H1 (cell line): ENCODE measurements around the gene GPR52. TPM values are rescaled to one million over a fixed set of nuclear protein-coding genes. Genes with fewer than 3 reads are reported as not detected.

Experiments
- BACH1 ChIP-seq: IDR thresholded peaks from 2 replicates; pipeline ENCODE4 v1.6.1; 2012; ENCODE audit warnings: low read length, improper control_type of control experiment
- CHD1 ChIP-seq: IDR thresholded peaks from 2 replicates; pipeline ENCODE4 v1.6.1; 2012; ENCODE audit warnings: low read depth, low read length, improper control_type of control experiment
- CTBP2 ChIP-seq: IDR thresholded peaks from 2 replicates; pipeline ENCODE4 v1.7.0; 2011; ENCODE audit warnings: borderline replicate concordance, mild to moderate bottlenecking, moderate library complexity, mixed read lengths, low read length; ENCODE audit not compliant: insufficient read depth, insufficient read length
- CTCF ChIP-seq, 3 experiments: IDR thresholded peaks; 1 replicate in 2 of 3; 2 replicates in 1 of 3; pipeline versions ENCODE4 v1.5.1 to v1.6.1; 2011; ENCODE audit warnings: low read length in 3 of 3, mild to moderate bottlenecking in 3 of 3, inconsistent platforms in 2 of 3, low read depth in 1 of 3, moderate library complexity in 1 of 3; ENCODE audit not compliant: insufficient read depth in 1 of 3; ENCODE audit errors: control extremely low read depth in 1 of 3
- EP300 ChIP-seq, 2 experiments: IDR thresholded peaks; 1 replicate in 1 of 2; 2 replicates in 1 of 2; pipeline ENCODE4 v1.6.1; 2011 to 2012; ENCODE audit warnings: low read depth in 2 of 2, low read length in 2 of 2, mild to moderate bottlenecking in 2 of 2, borderline replicate concordance in 1 of 2, inconsistent platforms in 1 of 2, moderate library complexity in 1 of 2
- polyA plus RNA-seq, 7 experiments: library from polyadenylated mRNA; depleted of rRNA in 3 of 7; stranded (reverse) in 5 of 7; unstranded in 2 of 7; fragments of >200 nt in 5 of 7; fragments of 200-250 nt in 2 of 7; gene quantifications; 1 replicate in 5 of 7; 2 replicates in 1 of 7; 4 replicates in 1 of 7; pipeline versions ENCODE4 v1.2.1 to v1.2.3, GENCODE V29; 2011 to 2013; ENCODE audit warnings: missing spikeins in 2 of 7, mixed read lengths in 2 of 7
- total RNA-seq: library from RNA; stranded (reverse); fragmentation: NEBNext Ultra II Directional; extraction: Animal tissue kit (Norgen Biotek cat#: 25700); gene quantifications from 2 replicates; pipeline ENCODE4 v1.2.1, GENCODE V29; 2021
- TF ChIP-seq, protein P1 (sequence below): IDR thresholded peaks from 2 replicates; pipeline ENCODE4 v1.6.1; 2012; ENCODE audit warnings: inconsistent platforms

Gene GPR52
- total and polyA plus RNA-seq, 2 of the 8 experiments (the other 6 are each of a cell fraction or from before 2014, with no cell fraction given): 0.24 to 0.63 TPM

DNA sequence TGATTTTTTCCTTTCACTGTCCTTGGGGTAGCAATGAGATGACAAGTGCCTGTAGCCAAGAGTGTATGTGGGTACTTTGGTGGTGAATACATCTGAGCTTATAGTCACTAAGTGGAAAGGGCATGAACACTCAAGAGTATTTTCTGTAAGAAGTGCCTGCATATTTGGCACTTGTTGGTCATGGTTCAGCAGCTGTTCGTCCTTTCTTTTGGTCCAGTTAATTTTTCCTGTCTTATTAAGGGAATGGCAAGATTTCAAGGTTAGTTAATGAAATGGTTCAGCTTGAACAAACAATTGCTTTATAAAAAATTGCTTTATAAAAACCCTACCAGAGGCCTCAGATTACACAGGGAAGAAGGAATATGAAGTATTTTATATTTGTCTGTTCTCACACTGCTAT lies 48.6 kb upstream of the GPR52 start (continued):
- TF ChIP-seq CTBP2 (no peak), CHD1 (no peak), BACH1 (no peak), EP300 (IDR thresholded peaks at IDR 0.05; ENCODE audit: borderline replicate concordance in 1 of 2, low read depth in 2 of 2, low read length in 2 of 2) (no peak), CTCF (IDR thresholded peaks at IDR 0.05; ENCODE audit: control extremely low read depth in 1 of 3, insufficient read depth in 1 of 3, low read depth in 1 of 3, low read length in 3 of 3) (no peak)
- TF ChIP-seq, protein P1, sequence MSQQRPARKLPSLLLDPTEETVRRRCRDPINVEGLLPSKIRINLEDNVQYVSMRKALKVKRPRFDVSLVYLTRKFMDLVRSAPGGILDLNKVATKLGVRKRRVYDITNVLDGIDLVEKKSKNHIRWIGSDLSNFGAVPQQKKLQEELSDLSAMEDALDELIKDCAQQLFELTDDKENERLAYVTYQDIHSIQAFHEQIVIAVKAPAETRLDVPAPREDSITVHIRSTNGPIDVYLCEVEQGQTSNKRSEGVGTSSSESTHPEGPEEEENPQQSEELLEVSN: no peak
